Left lung (tissue), 10 donors: ENCODE data around the gene SPOCK1. TPM values are rescaled to one million over a fixed set of nuclear protein-coding genes. Genes with fewer than 3 reads are reported as not detected.

Experiments used
- ATAC-seq: fragments of 200-7000 bp; cut with Tn5 transposase; one replicate; pipeline ENCODE4 v1.9.1; 2020; ENCODE audit warnings: moderate library complexity
- DNase-seq, 4 donors: peaks; one replicate each; pipeline ENCODE4 v3.0.0-alpha.2; 2013 to 2020
- H3K27ac ChIP-seq, 2 donors: fragments of 200-600 bp; sonication (generic) in 1 of 2; one replicate each; pipeline versions ENCODE4 v1.5.0 to v1.8.0; 2020 to 2021
- H3K27me3 ChIP-seq, 2 donors: fragments of 200-600 bp; sonication (generic) in 1 of 2; one replicate each; pipeline versions ENCODE4 v1.5.0 to v1.8.0; 2020 to 2021
- H3K36me3 ChIP-seq, 2 donors: fragments of 200-600 bp; sonication (generic) in 1 of 2; one replicate each; pipeline versions ENCODE4 v1.5.0 to v1.8.0; 2020 to 2021
- H3K4me1 ChIP-seq, 2 donors: fragments of 200-600 bp; one replicate each; pipeline ENCODE4 v1.8.0; 2021
- H3K4me3 ChIP-seq, 2 donors: fragments of 200-600 bp; sonication (generic) in 1 of 2; one replicate each; pipeline versions ENCODE4 v1.5.0 to v1.8.0; 2020 to 2021; ENCODE audit warnings: mild to moderate bottlenecking in 1 of 2
- H3K9me3 ChIP-seq, 2 donors: fragments of 200-600 bp; sonication (generic) in 1 of 2; one replicate each; pipeline versions ENCODE4 v1.5.0 to v1.8.0; 2020 to 2021
- CTCF ChIP-seq, 2 donors: fragments of 200-600 bp; sonication (generic) in 1 of 2; IDR thresholded peaks; one replicate each; pipeline versions ENCODE4 v1.5.0 to v1.8.0; 2021; ENCODE audit warnings: antibody characterized with exemption in 2 of 2
- intact Hi-C, 2 donors: fragments of 100-400 bp; cut with DNase I; formaldehyde crosslinking; loops; one replicate each; pipeline versions ENCODE4 v1.11.2 to v1.14.2; 2022
- polyA plus RNA-seq, 6 donors: library from polyadenylated mRNA; unstranded; fragments of 120-200 nt; gene quantifications; one replicate each; pipeline ENCODE4 v1.2.1, GENCODE V29; 2013; ENCODE audit not compliant: insufficient read length in 6 of 6
- total RNA-seq, 2 donors: library from RNA; stranded (reverse); fragmentation: NEBNext Ultra II Directional; extraction: Animal tissue kit (Norgen Biotek cat#: 25700); gene quantifications; one replicate each; pipeline ENCODE4 v1.2.1, GENCODE V29; 2021
- donor health status: DM: no; HTN: yes; CAD: no.
- donor health status: DM: no; HTN: no; CAD: no.

The SPOCK1 gene
- total and polyA plus RNA-seq, 8 donors = 0.43 to 7.6 (median 0.73) TPM

- H3K9me3 ChIP-seq = peaks cover 0 to 15% of the 10 kb centered on the region in 2 donors
- no peaks in the 10 kb centered on the region for H3K4me1 ChIP-seq
- intact Hi-C loops = no loop called here
- H3K4me3 ChIP-seq = no peak overlapping the region
- H3K27ac ChIP-seq = no peak overlapping the region
- no peaks in the 10 kb centered on the region for H3K36me3 ChIP-seq
- TF ChIP-seq CTCF (IDR thresholded peaks at IDR 0.05) = no peak
- DNase-seq (no peak), ATAC-seq (no peak)
- no peaks in the 10 kb centered on the region for H3K27me3 ChIP-seq
Observed at GRCh38 chr5:137379555-137380286, 119.4 kb downstream of the SPOCK1 start.

GRCh38 chr5:137375741-137376526 lies 123.2 kb downstream of the SPOCK1 start:
- TF ChIP-seq CTCF (IDR thresholded peaks at IDR 0.05) = no peak
- no peaks in the 10 kb centered on the region for H3K27me3 ChIP-seq
- H3K27ac ChIP-seq = no peak overlapping the region
- H3K4me1 ChIP-seq = no peaks in the 10 kb centered on the region
- peaks cover 0 to under 1% of the 10 kb centered on the region in 2 donors for H3K9me3 ChIP-seq
- H3K36me3 ChIP-seq = no peaks in the 10 kb centered on the region
- peak; percentile 99 for ATAC-seq
- intact Hi-C loops = no loop called here
- H3K4me3 ChIP-seq = no peak overlapping the region
- DNase-seq = peak in 3 of 4 donors; percentile 62 to 82 (median 70)

- DNase-seq (peak in 1 of 4 donors; percentile 1), ATAC-seq (no peak)
- no peak for TF ChIP-seq CTCF (IDR thresholded peaks at IDR 0.05)
- intact Hi-C loops = no loop called here
- Histone ChIP-seq H3K27ac (no peak overlapping the region), H3K4me1 (no peaks in the 10 kb centered on the region), H3K4me3 (no peak overlapping the region), H3K27me3 (no peaks in the 10 kb centered on the region), H3K36me3 (no peaks in the 10 kb centered on the region), H3K9me3 (no peaks in the 10 kb centered on the region)
Observed at GRCh38 chr5:137374110-137374714, 124.9 kb downstream of the SPOCK1 start.

- no peak for TF ChIP-seq CTCF (IDR thresholded peaks at IDR 0.05)
- no peak for DNase-seq
- intact Hi-C loops = no loop called here
- Histone ChIP-seq H3K27me3 (no peaks in the 10 kb centered on the region), H3K4me3 (no peak overlapping the region), H3K4me1 (no peaks in the 10 kb centered on the region), H3K27ac (no peak overlapping the region), H3K9me3 (no peaks in the 10 kb centered on the region), H3K36me3 (no peaks in the 10 kb centered on the region)
- no peak for ATAC-seq
Observed at GRCh38 chr5:137372773-137373160, 126.4 kb downstream of the SPOCK1 start.
